Measurements from ENCODE around the gene MAS1.

DNA sequence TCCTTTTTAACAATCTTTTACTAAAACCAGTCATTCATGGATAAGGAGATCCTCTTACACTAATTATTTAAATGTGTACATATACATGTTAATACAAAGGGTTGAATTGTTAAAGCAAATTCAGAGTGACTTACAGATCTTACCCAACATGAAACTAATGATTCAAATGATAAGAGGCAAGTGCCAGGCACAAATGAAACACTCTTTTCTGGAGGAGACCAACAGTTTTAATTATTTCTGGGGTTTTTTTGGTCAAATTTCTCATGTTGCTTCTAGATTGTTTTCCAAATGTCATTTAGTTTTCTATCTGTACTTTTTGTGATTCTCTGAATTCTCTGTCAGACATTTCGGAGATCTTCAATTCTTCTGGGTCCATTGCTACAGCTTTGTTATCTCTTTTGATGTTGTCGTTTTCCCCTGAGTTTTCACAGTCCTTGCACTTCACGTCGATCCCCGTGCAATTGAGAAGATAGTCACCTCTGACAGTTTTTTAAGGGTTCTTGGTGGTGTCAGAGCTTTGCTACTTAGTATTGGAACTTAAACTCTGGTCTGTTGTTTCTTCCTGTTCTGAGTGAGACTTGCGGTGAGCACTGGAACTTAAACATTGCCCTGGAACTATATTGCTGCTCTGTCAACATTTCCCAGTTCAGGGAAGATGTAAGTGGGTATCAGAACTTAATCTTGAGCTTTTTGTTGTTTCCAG, 23.2 kb downstream of the MAS1 start:
- TF ChIP-seq, protein P1, sequence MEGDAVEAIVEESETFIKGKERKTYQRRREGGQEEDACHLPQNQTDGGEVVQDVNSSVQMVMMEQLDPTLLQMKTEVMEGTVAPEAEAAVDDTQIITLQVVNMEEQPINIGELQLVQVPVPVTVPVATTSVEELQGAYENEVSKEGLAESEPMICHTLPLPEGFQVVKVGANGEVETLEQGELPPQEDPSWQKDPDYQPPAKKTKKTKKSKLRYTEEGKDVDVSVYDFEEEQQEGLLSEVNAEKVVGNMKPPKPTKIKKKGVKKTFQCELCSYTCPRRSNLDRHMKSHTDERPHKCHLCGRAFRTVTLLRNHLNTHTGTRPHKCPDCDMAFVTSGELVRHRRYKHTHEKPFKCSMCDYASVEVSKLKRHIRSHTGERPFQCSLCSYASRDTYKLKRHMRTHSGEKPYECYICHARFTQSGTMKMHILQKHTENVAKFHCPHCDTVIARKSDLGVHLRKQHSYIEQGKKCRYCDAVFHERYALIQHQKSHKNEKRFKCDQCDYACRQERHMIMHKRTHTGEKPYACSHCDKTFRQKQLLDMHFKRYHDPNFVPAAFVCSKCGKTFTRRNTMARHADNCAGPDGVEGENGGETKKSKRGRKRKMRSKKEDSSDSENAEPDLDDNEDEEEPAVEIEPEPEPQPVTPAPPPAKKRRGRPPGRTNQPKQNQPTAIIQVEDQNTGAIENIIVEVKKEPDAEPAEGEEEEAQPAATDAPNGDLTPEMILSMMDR (IDR thresholded peaks at IDR 0.05) = no peak
- no peak for TF ChIP-seq EP300 (IDR thresholded peaks at IDR 0.05)
- no peak for TF ChIP-seq POLR2A (IDR thresholded peaks at IDR 0.05)

Data from tibial nerve (tissue), 4 donors.